PC-9 (cell line): ENCODE measurements around the gene RHBDD3. TPM values are rescaled to one million over a fixed set of nuclear protein-coding genes. Genes with fewer than 3 reads are reported as not detected.

Experiments
- BruUV-seq: library from RNA; stranded (reverse); fragments of 400-500 nt; replicated peaks from 2 replicates; lab custom pipeline; 2021; lab: Mats Ljungman, UMichigan
- CTCF ChIA-PET: fragments of 300-600 bp; sonication (Branson Sonifier 250); formaldehyde crosslinking; loops from one replicate; lab custom pipeline; 2022; ENCODE audit warnings: antibody characterized with exemption; lab: Charles Lee
- POLR2A ChIA-PET: fragments of 300-600 bp; sonication (Branson Sonifier 250); formaldehyde crosslinking; loops from one replicate; lab custom pipeline; 2022; ENCODE audit warnings: antibody characterized with exemption; ENCODE audit not compliant: unreplicated experiment; lab: Charles Lee
- DNase-seq, 2 experiments: peaks; one replicate each; pipeline versions ENCODE4 v3.0.0 to v3.0.0-alpha.2; 2015 to 2022; ENCODE audit warnings: mixed read lengths in 1 of 2
- H2AFZ ChIP-seq: fragments of 200-600 bp; sonication (generic); 2 replicates; pipeline ENCODE4 v1.8.1; 2017; ENCODE audit warnings: antibody characterized with exemption
- H3F3A ChIP-seq: fragments of 200-600 bp; sonication (generic); 2 replicates; pipeline ENCODE4 v1.8.1; 2017; ENCODE audit warnings: antibody characterized with exemption, mild to moderate bottlenecking, low read depth; ENCODE audit not compliant: insufficient read depth
- H3K27ac ChIP-seq: fragments of 200-600 bp; sonication (generic); 2 replicates; pipeline ENCODE4 v1.6.1; 2016; ENCODE audit warnings: mixed run types
- H3K27me3 ChIP-seq: fragments of 200-600 bp; sonication (generic); 2 replicates; pipeline ENCODE4 v1.6.1; 2016; ENCODE audit warnings: low read depth, mixed run types; ENCODE audit not compliant: insufficient read depth
- H3K36me3 ChIP-seq: fragments of 200-600 bp; sonication (generic); 2 replicates; pipeline ENCODE4 v1.6.1; 2016; ENCODE audit warnings: low read depth, mixed run types
- H3K4me1 ChIP-seq: fragments of 200-600 bp; sonication (generic); replicated peaks from 2 replicates; pipeline ENCODE4 v1.6.1; 2016; ENCODE audit warnings: mixed run types; ENCODE audit not compliant: insufficient read depth
- H3K4me2 ChIP-seq: fragments of 200-600 bp; sonication (generic); 2 replicates; pipeline ENCODE4 v1.6.1; 2017; ENCODE audit warnings: mixed run types
- H3K4me3 ChIP-seq: fragments of 200-600 bp; sonication (generic); 2 replicates; pipeline ENCODE4 v1.6.1; 2016; ENCODE audit warnings: mixed run types
- H3K79me2 ChIP-seq: fragments of 200-600 bp; sonication (generic); 2 replicates; pipeline ENCODE4 v1.6.1; 2017; ENCODE audit warnings: low read depth, mixed run types
- H3K9me2 ChIP-seq: fragments of 200-600 bp; sonication (generic); 2 replicates; pipeline ENCODE4 v1.8.1; 2017; ENCODE audit warnings: mild to moderate bottlenecking; ENCODE audit not compliant: insufficient read depth
- H3K9me3 ChIP-seq: fragments of 200-600 bp; sonication (generic); 2 replicates; pipeline ENCODE4 v1.8.1; 2016; ENCODE audit warnings: low read depth; ENCODE audit not compliant: insufficient read depth
- H4K20me1 ChIP-seq: fragments of 200-600 bp; sonication (generic); 2 replicates; pipeline ENCODE4 v1.8.1; 2017; ENCODE audit not compliant: insufficient read depth
- EZH2 ChIP-seq: fragments of 200-600 bp; sonication (generic); IDR thresholded peaks from 2 replicates; pipeline ENCODE4 v1.8.0; 2017; ENCODE audit warnings: antibody characterized with exemption, low read depth
- intact Hi-C: fragments of 100-400 bp; cut with micrococcal nuclease; formaldehyde crosslinking; loops from one replicate; pipeline ENCODE4 v1.10.0; 2022; ENCODE audit not compliant: unreplicated experiment
- total RNA-seq: library from RNA; stranded (reverse); gene quantifications from 2 replicates; pipeline ENCODE4 v1.2.3, GENCODE V29; 2021
- TF ChIP-seq, protein P1 (sequence below): fragments of 200-600 bp; sonication (generic); conservative IDR thresholded peaks from 2 replicates; pipeline ENCODE4 v1.6.1; 2017; ENCODE audit warnings: mixed run types, antibody characterized with exemption, mild to moderate bottlenecking, moderate library complexity

RHBDD3 gene
- total RNA-seq, 1 experiment from 2014 or later = 17.6 TPM

GRCh38 chr22:29307596-29308147 is 39.9 kb upstream of the RHBDD3 start:
- Histone ChIP-seq H2AFZ (peak overlapping the region; percentile 74; the same call in 1 of the 2 replicates), H3K36me3 (no peaks in the 10 kb centered on the region), H3K9me3 (no peaks in the 10 kb centered on the region), H3K9me2 (no peaks in the 10 kb centered on the region), H3K4me1 (peaks cover 28% of the 10 kb centered on the region), H3K79me2 (0 out of 2 replicates have a peak, but pooled peaks cover 7% of the 10 kb centered on the region), H3K4me3 (peak overlapping the region; percentile 75), H4K20me1 (no peaks in the 10 kb centered on the region), H3K27me3 (no peaks in the 10 kb centered on the region), H3F3A (peaks cover 29% of the 10 kb centered on the region), H3K4me2 (peak overlapping the region; percentile 88), H3K27ac (no peak overlapping the region)
- BruUV-seq = no TSS peak
- intact Hi-C loops = loop anchor here (2.0 to 10.0 kb wide), 2 partner anchors 37 to 77 kb away; partner anchors contain the start of gene AP1B1
- CTCF ChIA-PET = no interaction called here
- TF ChIP-seq, protein P1, sequence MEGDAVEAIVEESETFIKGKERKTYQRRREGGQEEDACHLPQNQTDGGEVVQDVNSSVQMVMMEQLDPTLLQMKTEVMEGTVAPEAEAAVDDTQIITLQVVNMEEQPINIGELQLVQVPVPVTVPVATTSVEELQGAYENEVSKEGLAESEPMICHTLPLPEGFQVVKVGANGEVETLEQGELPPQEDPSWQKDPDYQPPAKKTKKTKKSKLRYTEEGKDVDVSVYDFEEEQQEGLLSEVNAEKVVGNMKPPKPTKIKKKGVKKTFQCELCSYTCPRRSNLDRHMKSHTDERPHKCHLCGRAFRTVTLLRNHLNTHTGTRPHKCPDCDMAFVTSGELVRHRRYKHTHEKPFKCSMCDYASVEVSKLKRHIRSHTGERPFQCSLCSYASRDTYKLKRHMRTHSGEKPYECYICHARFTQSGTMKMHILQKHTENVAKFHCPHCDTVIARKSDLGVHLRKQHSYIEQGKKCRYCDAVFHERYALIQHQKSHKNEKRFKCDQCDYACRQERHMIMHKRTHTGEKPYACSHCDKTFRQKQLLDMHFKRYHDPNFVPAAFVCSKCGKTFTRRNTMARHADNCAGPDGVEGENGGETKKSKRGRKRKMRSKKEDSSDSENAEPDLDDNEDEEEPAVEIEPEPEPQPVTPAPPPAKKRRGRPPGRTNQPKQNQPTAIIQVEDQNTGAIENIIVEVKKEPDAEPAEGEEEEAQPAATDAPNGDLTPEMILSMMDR = no peak
- TF ChIP-seq EZH2 = no peak
- POLR2A ChIA-PET = no interaction called here
- no peak for DNase-seq

- intact Hi-C loops = loop anchor here (2.0 to 10.0 kb wide), 2 partner anchors 38 to 78 kb away; partner anchors contain the start of gene AP1B1
- no peaks in the 10 kb centered on the region for H3K9me2 ChIP-seq
- peak in 1 of 2 experiments; percentile 76 for DNase-seq
- H3K79me2 ChIP-seq = 0 out of 2 replicates have a peak, but pooled peaks cover 7% of the 10 kb centered on the region
- peak overlapping the region; percentile 88 for H3K4me2 ChIP-seq
- H4K20me1 ChIP-seq = peaks cover 1% of the 10 kb centered on the region; the same call in 1 of the 2 replicates
- H3K27me3 ChIP-seq = no peaks in the 10 kb centered on the region
- H3K4me3 ChIP-seq = peak overlapping the region; percentile 75
- H3K9me3 ChIP-seq = no peaks in the 10 kb centered on the region
- ChIA-PET CTCF (no interaction called here), POLR2A (interaction anchor here (0.6 kb wide), 1 partner anchor 16 kb away, joined by 5 read pairs; no protein-coding TSS in a partner anchor)
- no peaks in the 10 kb centered on the region for H3K36me3 ChIP-seq
- H3F3A ChIP-seq = peaks cover 35% of the 10 kb centered on the region
- BruUV-seq = no TSS peak
- peaks cover 28% of the 10 kb centered on the region for H3K4me1 ChIP-seq
- H3K27ac ChIP-seq = no peak overlapping the region
- no peak for TF ChIP-seq EZH2
- TF ChIP-seq, protein P1 = no peak
- peak overlapping the region; percentile 99 for H2AFZ ChIP-seq
Observed at GRCh38 chr22:29306835-29307595, 39.2 kb upstream of the RHBDD3 start.

GRCh38 chr22:29306175-29306834 is 38.5 kb upstream of the RHBDD3 start, which contains the start of gene GAS2L1:
Gene GAS2L1 (plus strand): TSS chr22:29306650. CDS start chr22:29308106, 1,456 bp downstream.
- no peak within 1 kb of the TSS for H3K27ac ChIP-seq
- CTCF ChIA-PET = no interaction called here
- no TSS peak for BruUV-seq
- TF ChIP-seq EZH2 = no peak
- TF ChIP-seq, protein P1 = peak; percentile 57
- peak within 1 kb of the TSS; percentile 75 for H3K4me3 ChIP-seq
- no peaks in the 10 kb centered on the region for H3K9me3 ChIP-seq
- H3K4me2 ChIP-seq = peak within 1 kb of the TSS; percentile 88
- peaks cover 42% of the 10 kb centered on the region for H3F3A ChIP-seq
- POLR2A ChIA-PET = interaction anchor here (0.5 kb wide), 1 partner anchor 107 kb away, joined by 5 read pairs; no protein-coding TSS in a partner anchor
- H4K20me1 ChIP-seq = peaks cover 6% of the 10 kb centered on the region; the same call in 1 of the 2 replicates
- intact Hi-C loops = loop anchor here (2.0 to 10.0 kb wide), 2 partner anchors 38 to 78 kb away; partner anchors contain the start of gene AP1B1
- H3K27me3 ChIP-seq = no peaks in the 10 kb centered on the region
- H3K79me2 ChIP-seq = 0 out of 2 replicates have a peak, but pooled peaks cover 7% of the 10 kb centered on the region
- H3K9me2 ChIP-seq = no peaks in the 10 kb centered on the region
- H3K36me3 ChIP-seq = no peaks in the 10 kb centered on the region
- peaks cover 26% of the 10 kb centered on the region for H3K4me1 ChIP-seq
- peak; percentile 66 to 78 for DNase-seq
- H2AFZ ChIP-seq = peak within 1 kb of the TSS; percentile 99
